Middle frontal gyrus (tissue), 1 donor: ENCODE data around the gene TNFRSF6B.

ENCODE experiments used
- DNase-seq: peaks from one replicate; pipeline ENCODE4 v3.0.0-alpha.2; 2015; ENCODE audit warnings: low spot score; ENCODE audit errors: extremely low spot score

TNFRSF6B gene

DNA sequence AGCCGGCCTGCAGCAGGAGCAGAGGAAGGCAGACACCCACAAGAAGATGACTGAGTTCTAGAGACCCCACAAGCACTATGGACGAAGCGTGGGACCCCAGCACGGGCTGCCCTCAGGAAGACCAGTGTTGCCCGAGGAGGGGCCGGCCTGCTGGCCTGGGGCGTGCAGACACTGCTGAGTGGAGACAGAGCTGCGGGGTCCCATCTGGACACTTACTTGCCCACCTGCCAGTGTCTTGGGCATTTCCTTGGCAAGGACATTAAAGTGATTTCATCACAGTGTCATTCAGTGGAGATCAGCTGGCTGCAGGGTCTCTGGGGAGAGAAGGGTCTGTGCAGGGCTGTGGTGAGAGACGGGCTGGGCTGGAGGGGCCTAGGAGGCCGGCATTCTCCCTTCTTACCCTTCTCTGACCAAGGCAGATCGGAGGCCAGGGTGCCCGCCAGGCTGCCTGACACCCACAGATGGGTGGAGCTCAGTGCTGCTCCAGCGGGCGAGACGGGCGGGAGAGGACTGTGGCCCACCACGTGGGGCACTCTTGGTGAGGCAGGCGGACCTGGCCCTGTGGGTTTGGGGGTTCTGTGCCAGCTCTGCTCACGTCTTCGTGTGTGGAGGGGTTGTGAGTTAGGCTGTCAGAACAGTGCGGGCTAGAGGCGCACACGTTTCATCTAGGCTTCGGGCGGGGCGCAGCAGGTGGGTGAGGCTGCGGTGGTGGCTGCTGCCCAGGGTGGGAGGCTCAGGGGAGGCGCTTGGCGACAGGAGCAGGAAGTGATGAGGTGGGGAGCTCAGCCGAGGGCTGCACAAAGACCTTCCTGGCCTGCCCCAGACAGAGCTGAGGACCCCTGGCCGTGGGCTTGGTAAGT is 39.6 kb downstream of the TNFRSF6B start, which contains the start of gene LIME1:
Gene LIME1, plus strand, starts transcription at position 806 of the 860 bp plus-strand sequence. CDS start 886 bp downstream, outside the sequence.
- DNase-seq: no peak

DNA sequence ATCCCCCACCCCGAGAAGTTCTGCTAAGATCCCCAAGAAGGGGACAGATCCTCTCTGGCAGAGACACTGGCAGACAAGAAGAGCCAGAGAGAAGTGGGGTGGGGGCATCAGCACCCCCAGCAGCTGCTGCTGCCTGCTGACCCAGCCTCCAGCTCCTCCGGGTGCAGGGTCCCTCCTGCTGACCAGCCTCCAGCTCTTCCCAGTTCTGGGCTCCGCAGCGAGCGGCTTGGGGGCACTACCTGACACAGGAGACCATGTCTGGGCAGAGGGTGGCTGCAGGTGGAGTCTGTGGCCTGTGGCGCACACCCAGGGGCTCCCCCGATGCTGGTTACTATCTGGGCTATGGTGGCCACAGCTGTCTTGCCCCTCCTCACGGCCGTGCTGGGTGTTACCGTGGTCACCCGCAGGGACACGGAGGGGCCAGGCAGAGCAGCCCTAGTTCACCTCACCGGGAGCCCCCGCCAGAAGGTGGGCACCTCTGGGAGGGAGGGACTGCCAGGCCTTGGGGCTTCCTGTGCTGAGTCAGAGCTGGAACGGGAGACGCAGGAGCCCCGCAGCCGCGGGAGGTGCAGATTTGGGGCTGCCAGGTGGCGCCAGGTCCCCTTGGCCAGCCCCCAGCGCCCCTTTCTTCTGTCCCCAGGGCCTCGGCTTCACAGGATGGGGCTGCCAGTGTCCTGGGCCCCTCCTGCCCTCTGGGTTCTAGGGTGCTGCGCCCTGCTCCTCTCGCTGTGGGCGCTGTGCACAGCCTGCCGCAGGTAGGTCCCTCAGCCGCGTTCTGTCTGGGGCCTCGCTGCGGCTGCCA is 40.6 kb downstream of the TNFRSF6B start:
- no peak for DNase-seq

DNA sequence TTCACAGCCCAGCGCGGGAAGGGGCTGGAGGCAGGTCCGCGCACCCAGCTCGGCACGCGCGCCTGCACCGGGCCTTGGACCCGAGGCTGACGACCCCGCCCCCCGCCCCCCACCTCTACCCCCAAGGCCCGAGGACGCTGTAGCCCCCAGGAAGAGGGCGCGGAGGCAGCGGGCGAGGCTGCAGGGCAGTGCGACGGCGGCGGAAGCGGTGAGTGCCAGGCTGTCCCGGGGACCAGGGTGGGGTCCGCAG is 41.2 kb downstream of the TNFRSF6B start:
- DNase-seq: no peak

DNA sequence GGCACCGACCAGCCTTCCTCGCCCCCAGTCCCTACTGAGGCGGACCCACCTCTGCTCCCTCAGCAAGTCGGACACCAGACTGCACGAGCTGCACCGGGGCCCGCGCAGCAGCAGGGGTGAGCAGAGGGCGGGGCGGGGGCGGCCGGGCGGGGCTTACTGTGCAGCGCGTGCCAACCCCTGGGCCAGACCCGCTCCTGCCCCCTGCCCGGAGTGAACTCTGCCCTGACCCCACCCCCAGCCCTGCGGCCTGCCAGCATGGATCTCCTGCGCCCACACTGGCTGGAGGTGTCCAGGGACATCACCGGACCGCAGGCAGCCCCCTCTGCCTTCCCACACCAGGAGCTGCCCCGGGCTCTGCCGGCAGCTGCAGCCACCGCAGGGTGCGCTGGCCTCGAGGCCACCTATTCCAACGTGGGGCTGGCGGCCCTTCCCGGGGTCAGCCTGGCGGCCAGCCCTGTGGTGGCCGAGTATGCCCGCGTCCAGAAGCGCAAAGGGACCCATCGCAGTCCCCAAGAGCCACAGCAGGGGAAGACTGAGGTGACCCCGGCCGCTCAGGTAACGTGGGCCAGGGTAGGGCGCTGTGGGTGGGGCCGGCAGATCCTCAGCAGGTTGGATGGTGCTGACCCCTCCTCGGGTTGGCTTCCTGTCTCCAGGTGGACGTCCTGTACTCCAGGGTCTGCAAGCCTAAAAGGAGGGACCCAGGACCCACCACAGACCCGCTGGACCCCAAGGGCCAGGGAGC is 41.7 kb downstream of the TNFRSF6B start:
- DNase-seq: no peak

DNA sequence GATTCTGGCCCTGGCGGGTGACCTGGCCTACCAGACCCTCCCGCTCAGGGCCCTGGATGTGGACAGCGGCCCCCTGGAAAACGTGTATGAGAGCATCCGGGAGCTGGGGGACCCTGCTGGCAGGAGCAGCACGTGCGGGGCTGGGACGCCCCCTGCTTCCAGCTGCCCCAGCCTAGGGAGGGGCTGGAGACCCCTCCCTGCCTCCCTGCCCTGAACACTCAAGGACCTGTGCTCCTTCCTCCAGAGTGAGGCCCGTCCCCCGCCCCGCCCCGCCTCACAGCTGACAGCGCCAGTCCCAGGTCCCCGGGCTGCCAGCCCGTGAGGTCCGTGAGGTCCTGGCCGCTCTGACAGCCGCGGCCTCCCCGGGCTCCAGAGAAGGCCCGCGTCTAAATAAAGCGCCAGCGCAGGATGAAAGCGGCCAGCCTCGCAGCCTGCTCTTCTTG is 42.3 kb downstream of the TNFRSF6B start:
- DNase-seq: no peak

DNA sequence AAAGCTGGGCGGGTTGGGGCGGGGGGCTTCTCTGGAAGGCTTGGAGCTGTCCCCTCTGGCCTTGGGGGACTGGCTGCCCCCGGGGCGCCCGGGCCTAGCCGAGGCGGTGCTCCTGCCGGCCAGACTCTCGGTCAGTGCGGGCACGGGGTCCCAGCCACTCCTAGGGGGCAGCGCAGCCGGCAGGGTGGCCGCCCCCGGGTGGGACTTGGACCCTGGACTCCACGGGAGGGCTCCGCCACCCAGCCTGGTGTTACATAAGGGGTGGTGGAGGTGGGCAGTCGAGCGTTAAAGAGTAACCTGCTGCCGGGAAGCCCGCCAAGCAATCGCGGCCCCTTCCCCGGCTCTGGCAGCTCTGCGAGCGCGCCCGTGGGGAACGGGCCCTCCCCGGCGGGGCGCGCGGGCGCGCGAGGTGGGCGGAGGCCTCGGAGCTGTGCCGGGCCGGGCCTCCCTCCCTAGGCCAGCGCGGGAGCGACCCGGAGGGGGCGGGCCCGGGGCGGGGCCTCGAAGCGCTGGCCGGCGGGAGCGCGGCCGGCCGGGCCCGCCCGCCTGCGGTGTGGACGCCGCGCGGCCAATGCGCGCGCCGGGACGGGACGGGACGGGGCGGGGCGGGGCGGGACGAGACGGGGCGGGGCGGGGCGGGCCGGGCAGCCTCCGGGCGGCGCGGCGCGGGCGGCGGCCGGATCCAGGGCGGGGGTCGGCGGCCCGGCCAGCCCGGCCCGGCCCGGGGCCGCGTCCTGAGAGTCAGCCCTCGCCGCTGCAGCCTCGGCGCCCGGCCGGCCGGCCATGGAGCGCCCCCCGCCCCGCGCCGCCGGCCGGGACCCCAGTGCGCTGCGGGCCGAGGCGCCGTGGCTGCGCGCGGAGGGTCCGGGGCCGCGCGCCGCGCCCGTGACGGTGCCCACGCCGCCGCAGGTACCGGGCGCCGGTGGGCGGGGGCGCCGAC is 42.9 kb downstream of the TNFRSF6B start, which contains the start of gene SLC2A4RG:
Gene SLC2A4RG, plus strand, starts transcription at position 647 of the 940 bp plus-strand sequence. Its CDS starts 137 bp downstream, at position 784.
- peak; percentile 76 for DNase-seq

DNA sequence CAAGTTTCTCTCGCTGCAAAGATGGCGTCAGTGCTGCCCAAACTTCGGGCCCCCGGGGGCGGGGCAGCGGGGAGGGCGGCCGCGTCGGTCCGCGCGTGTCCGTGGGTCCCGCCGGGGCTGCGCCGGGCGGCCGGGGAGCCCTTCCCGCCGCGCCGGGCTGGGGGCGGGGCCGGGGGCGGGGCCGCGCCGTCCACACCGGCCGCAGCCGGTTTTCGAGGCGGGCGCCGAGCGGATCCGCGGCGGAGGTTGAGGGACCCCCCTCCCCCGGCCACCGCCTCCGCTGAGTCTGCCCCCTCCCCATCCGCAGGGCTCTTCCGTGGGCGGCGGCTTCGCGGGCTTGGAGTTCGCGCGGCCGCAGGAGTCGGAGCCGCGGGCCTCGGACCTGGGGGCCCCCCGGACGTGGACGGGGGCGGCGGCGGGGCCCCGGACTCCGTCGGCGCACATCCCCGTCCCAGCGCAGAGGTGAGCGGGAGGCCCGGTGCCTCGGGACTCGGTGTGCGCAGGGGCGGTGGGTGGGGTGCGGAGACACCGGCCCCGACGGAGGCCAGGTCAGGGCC is 43.7 kb downstream of the TNFRSF6B start:
- DNase-seq: no peak

DNA sequence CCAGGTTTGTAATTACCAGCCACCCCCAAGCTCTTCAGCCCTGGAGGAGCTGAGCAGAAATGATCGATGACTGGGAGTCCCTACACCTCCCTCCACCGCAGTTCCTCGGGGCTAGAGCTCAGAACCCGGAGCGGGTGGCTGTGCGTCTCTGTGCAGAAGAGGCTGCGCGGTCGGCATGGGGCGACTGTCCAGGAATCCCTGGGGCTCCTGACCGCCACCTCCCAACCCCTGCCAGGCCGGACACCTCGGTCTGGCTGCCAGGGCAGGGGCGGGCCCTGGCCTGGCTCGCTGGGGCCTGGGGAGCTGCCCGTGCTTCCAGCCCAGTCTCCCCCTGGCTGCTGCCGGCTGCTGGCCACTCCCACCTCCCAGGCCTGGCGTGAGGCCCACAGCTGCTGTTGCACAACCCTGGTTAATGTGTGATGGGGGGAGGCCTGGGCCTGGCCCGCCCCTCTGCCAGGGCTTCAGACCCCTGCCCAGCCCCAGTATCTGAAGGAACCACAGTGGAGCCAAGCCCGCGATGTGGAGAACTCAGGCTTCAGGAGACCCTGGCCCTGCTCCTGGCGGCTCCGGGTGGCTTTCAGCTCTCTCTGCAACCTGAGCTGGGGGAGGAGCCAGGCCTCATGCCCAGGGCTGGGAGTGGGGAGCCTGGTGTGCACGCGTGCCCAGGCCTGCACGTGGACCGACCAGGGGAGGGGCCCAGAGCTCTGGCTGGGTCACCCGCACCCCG is 44.3 kb downstream of the TNFRSF6B start:
- no peak for DNase-seq

DNA sequence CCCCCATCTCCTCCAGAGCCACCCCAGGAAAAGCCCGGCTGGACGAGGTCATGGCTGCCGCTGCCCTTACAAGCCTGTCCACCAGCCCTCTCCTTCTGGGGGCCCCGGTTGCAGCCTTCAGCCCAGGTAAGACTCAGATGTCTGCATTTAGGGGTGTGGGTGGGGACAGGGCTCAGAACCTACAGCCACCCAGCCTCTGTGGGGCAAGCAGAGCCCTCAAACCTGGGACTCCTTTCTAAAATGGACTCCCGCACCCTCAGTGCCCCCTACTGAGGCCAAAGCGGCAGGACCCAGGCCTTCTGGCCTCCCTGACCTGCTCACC is 44.9 kb downstream of the TNFRSF6B start:
- DNase-seq: no peak

DNA sequence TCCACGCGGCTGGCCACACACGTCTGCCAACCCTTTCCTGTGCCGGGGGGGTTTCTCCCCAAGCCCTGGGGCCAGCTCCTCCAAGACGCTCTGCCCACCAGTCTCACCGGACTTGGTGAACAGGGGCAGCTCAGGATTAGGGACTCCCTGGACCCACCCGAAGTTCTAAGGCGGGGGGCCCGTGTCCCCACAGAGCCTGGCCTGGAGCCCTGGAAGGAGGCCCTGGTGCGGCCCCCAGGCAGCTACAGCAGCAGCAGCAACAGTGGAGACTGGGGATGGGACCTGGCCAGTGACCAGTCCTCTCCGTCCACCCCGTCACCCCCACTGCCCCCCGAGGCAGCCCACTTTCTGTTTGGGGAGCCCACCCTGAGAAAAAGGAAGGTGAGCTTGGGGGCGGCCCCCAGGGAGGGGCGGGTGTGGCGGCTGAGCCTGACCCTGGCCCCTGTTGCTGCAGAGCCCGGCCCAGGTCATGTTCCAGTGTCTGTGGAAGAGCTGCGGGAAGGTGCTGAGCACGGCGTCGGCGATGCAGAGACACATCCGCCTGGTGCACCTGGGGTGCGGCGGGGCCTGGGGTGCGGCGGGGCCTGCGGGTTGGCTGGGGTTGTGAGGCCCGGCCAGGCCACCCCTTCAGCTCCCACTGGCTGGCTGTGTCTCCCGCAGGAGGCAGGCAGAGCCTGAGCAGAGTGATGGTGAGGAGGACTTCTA is 45.4 kb downstream of the TNFRSF6B start:
- DNase-seq: no peak

DNA sequence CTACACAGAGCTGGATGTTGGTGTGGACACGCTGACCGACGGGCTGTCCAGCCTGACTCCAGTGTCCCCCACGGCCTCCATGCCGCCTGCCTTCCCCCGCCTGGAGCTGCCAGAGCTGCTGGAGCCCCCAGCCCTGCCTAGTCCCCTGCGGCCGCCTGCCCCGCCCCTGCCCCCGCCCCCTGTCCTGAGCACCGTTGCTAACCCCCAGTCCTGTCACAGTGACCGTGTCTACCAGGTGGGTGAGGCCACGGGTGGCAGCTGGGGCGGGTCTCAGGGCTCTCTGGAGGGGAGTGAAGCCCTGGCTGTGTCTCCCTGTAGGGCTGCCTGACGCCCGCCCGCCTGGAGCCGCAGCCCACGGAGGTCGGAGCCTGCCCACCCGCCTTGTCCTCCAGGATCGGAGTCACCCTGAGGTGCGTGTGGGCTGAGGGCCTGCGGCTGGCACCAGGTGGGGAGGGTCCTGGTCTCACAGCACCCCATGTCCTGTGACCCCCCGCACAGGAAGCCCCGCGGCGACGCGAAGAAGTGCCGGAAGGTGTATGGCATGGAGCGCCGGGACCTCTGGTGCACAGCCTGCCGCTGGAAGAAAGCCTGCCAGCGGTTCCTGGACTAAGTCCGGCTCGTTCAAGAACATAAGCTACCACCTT is 46.1 kb downstream of the TNFRSF6B start:
- DNase-seq: no peak

DNA sequence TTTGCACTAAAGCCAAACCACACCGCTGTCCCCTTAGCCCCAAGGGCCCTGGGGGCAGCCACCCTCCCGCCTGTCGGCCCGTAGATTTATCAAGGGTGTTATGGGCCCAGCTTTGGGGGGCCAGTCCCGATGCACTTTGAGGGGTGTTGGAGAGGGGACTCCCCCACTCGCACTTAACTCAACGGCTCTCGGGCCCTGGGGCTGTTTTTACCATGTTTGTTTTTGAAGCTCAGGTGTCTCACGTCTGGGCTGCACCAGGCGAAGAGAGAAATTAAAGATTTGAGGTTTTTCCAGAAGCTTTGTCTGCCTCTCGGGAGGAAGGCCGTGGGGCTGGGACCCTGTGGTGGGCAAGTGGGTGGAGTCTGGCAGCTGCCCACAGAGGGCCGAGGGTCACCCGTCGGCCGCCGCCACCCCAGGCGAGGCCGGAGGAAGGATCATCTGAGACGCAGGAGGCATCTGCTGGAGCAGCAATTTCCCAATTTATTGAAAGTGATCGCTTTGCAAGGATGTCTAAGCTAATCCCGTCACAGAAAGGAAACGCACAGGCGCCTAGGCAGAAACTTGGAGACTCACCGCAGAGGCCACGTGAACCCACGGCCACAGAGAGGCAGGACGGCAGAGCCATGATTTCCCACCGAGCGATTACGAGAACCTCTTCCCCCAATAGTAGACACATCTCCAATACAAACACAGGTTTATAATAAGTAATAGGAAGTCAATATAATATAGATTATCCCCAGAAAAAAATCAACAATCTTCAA is 46.9 kb downstream of the TNFRSF6B start:
- DNase-seq: no peak

DNA sequence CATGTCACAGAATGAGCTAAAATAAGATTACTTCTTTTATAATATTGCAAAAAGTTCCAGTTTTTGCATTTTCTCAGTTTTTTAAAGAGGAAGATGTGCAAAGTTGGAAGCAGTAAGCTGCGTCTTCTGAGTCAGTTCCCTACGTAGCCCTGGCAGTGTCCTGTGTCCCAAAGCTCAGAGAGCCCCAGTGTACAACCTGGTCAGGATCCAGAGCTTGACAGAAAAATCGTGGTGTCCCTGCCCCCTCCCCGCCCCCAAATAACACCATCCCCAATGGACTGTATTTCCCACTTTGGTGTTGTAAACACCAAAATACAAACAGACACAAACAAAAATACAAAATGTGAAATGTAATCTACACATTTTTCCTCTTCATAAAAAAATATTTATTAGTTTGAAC is 47.7 kb downstream of the TNFRSF6B start:
- DNase-seq: no peak

DNA sequence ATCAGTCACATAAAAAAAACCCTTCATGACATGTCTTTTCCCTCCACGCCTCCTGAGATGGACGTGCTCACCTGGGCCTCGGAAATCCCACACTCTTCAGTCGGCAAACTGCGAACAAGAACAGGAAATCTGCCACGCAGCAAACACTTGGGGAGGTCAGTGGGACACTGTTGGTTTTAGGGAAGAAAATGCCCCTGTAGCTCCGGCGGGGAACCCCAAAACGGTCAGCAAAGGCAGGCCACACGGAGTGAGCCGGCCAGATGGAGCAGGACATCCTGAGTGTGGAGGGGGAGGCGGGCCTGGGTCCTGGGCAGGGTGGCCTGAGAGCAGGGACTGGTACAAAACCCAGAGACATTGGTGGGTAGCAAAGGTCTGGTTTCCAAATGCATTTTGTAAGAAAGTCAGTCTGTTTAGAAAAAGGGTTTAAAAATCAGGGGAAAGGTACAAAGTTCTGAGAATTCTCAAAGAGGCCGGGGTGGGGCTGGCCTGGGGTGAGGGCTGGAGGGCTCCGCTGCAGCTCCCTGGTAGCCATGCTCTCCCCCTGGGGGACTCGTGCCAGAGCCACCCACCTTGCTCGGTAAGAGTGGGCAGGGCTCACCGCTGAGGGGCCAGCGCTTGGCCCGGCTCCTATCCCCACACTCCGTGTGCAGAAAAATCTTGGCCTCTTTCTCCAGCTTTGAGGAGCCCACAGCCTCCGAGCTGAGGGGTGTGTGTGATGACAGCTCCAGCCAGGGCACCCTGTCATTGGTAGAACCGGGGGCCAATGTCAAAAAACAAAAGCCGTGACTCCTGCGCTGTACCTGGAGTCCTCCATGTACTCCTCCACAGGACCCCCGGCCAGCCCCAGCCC is 48.3 kb downstream of the TNFRSF6B start:
- DNase-seq: no peak

DNA sequence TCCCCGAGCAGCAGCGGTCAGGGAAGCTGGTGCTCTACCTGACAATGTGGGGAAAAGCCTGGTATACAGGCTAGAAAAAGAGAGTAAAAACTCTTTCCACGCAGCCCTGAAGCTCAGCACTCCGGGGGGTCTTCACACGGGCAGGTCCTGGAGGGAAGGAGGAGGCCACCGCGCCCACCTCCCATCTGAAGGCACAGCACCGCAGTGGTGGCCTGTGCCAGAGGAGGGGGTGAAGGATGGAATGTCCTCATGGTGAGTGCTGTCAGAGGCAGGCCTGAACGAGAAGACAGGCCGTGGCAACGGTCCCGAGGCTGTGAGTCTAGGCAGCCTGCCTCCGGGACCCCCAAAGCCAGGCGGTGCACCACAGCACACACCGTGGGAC is 49.0 kb downstream of the TNFRSF6B start:
- no peak for DNase-seq

DNA sequence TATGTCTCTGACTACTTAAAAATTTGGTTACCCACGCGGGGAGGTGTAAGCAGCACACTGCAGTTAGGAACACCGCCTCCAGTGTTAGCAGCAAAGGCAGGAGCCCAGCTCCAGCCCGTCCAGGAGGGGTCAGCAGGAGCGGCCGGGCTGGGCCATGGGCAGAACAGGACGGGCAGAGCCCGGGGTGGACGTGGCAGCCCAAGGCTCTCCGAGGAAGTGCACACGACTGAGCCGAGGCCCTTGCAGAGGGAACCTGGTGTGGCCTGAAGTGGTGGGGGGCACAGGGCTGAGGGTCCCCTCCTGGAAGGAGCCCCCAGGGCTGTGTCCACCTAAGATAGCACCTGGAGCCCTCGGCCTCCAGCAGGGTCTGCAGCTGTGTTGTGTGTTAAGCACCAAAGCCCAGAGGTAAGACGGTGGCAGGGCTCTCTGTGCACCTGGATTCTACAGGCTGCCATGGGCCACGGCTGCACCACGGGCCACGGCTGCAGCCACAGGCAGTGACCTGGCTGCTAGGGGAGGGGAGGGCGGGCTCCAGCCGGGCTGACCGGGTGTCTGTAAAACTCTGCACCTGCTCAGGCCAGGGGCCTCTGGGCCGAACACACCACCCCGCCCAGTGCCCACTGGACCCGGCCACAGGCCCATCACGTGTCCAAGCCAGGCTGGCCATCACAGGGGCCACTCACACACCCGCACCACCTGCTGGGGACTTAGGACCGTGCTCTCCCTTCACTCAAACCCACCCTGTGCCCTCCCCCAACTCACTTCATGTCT is 49.7 kb downstream of the TNFRSF6B start:
- no peak for DNase-seq
